WTC11 (cell line): Measurements from ENCODE around the gene WRAP53. TPM values are rescaled to one million over a fixed set of nuclear protein-coding genes. Genes with fewer than 3 reads are reported as not detected.

Experiments used
- ATAC-seq: fragments of 200-7000 bp; cut with Tn5 transposase; 2 replicates; pipeline ENCODE4 v1.10.0; 2021; ENCODE audit warnings: mild to moderate bottlenecking, moderate library complexity
- CTCF ChIA-PET: fragments of 300-600 bp; sonication (Branson Sonifier 250); formaldehyde crosslinking; loops from one replicate; lab custom pipeline; 2021; ENCODE audit warnings: antibody characterized with exemption; lab: Charles Lee
- POLR2A ChIA-PET: fragments of 350-600 bp; sonication (Branson Sonifier 250); formaldehyde crosslinking; loops from one replicate; lab custom pipeline; 2021; ENCODE audit warnings: antibody characterized with exemption; lab: Charles Lee
- DNase-seq: peaks from one replicate; pipeline ENCODE4 v3.0.0; 2021; ENCODE audit warnings: low spot score
- H3K27ac Mint-ChIP-seq: 2 replicates; pipeline ENCODE4 v1.8.0; 2021; ENCODE audit warnings: mixed read lengths
- H3K27me3 Mint-ChIP-seq: 2 replicates; pipeline ENCODE4 v1.8.0; 2021; ENCODE audit warnings: low read depth, mild to moderate bottlenecking, moderate library complexity, mixed read lengths
- H3K36me3 Mint-ChIP-seq: 2 replicates; pipeline ENCODE4 v1.8.0; 2021; ENCODE audit warnings: mixed read lengths
- H3K4me1 Mint-ChIP-seq: 2 replicates; pipeline ENCODE4 v1.8.0; 2022; ENCODE audit warnings: mixed read lengths
- H3K4me3 Mint-ChIP-seq: 2 replicates; pipeline ENCODE4 v1.8.0; 2021; ENCODE audit warnings: mild to moderate bottlenecking, moderate library complexity, mixed read lengths
- H3K9me3 Mint-ChIP-seq: 2 replicates; pipeline ENCODE4 v1.8.0; 2021; ENCODE audit warnings: mixed read lengths
- AR ChIP-seq: fragments of 250-450 bp; sonication (Bioruptor Pico); IDR thresholded peaks from 2 replicates; pipeline ENCODE4 v1.9.0; 2021; ENCODE audit warnings: mild to moderate bottlenecking
- ARID4B ChIP-seq: sonication (generic); formaldehyde crosslinking; IDR thresholded peaks from 2 replicates; pipeline ENCODE4 v1.8.0; 2023; ENCODE audit warnings: missing genetic modification reagents, mild to moderate bottlenecking, borderline replicate concordance
- CDX4 ChIP-seq: fragments of 250-450 bp; sonication (Bioruptor Pico); IDR thresholded peaks from 2 replicates; pipeline ENCODE4 v1.9.0; 2021; ENCODE audit warnings: moderate library complexity, mild to moderate bottlenecking, inconsistent platforms, borderline replicate concordance
- FOXJ3 ChIP-seq: sonication (generic); formaldehyde crosslinking; IDR thresholded peaks from 2 replicates; pipeline ENCODE4 v1.9.0; 2021; ENCODE audit warnings: missing genetic modification reagents, mild to moderate bottlenecking, borderline replicate concordance
- GABPB1 ChIP-seq: sonication (generic); formaldehyde crosslinking; IDR thresholded peaks from 2 replicates; pipeline ENCODE4 v1.8.1; 2023; ENCODE audit warnings: mild to moderate bottlenecking, missing genetic modification reagents
- IRF2 ChIP-seq: sonication (generic); formaldehyde crosslinking; IDR thresholded peaks from 2 replicates; pipeline ENCODE4 v1.8.0; 2022; ENCODE audit warnings: low read depth, missing genetic modification reagents, borderline replicate concordance
- PRDM15 ChIP-seq: sonication (generic); formaldehyde crosslinking; IDR thresholded peaks from 2 replicates; pipeline ENCODE4 v1.8.0; 2022; ENCODE audit warnings: missing genetic modification reagents
- RORB ChIP-seq: fragments of 250-450 bp; sonication (Bioruptor Pico); IDR thresholded peaks from 2 replicates; pipeline ENCODE4 v1.9.0; 2021; ENCODE audit warnings: mild to moderate bottlenecking
- SMAD4 ChIP-seq: sonication (generic); formaldehyde crosslinking; IDR thresholded peaks from 2 replicates; pipeline ENCODE4 v1.8.0; 2022; ENCODE audit warnings: mild to moderate bottlenecking, missing genetic modification reagents
- SP1 ChIP-seq: sonication (generic); formaldehyde crosslinking; conservative IDR thresholded peaks from 2 replicates; pipeline ENCODE4 v1.8.1; 2022; ENCODE audit warnings: missing genetic modification reagents
- TP53 ChIP-seq: sonication (generic); formaldehyde crosslinking; IDR thresholded peaks from 2 replicates; pipeline ENCODE4 v1.8.1; 2023; ENCODE audit warnings: mild to moderate bottlenecking, missing genetic modification reagents
- USF1 ChIP-seq: sonication (generic); formaldehyde crosslinking; IDR thresholded peaks from 2 replicates; pipeline ENCODE4 v1.8.0; 2022; ENCODE audit warnings: mild to moderate bottlenecking, missing genetic modification reagents
- ZNF219 ChIP-seq: sonication (generic); formaldehyde crosslinking; IDR thresholded peaks from 2 replicates; pipeline ENCODE4 v1.8.0; 2023; ENCODE audit warnings: missing genetic modification reagents, mild to moderate bottlenecking, borderline replicate concordance
- ZNF263 ChIP-seq: sonication (generic); formaldehyde crosslinking; IDR thresholded peaks from 2 replicates; pipeline ENCODE4 v1.8.1; 2022; ENCODE audit warnings: low read depth, mild to moderate bottlenecking, moderate library complexity, missing genetic modification reagents
- total RNA-seq: library from RNA; stranded (reverse); gene quantifications from 3 replicates; pipeline ENCODE4 v1.2.3, GENCODE V29; 2021

WRAP53 gene
- total RNA-seq, 1 experiment from 2014 or later, result 37.2 TPM

GRCh38 chr17:7684851-7685532, 3.3 kb upstream of the WRAP53 start:
- no peaks in the 10 kb centered on the region for H3K27me3 Mint-ChIP-seq
- ChIA-PET POLR2A (interaction anchor here (1.2 to 5.9 kb wide), 6 partner anchors 13 to 111 kb away, joined by 4 to 80 read pairs (median 34); partner anchors contain the start of genes ATP1B2, EFNB3 and SOX15), CTCF (interaction anchor here (0.8 to 7.0 kb wide), 8 partner anchors 18 to 123 kb away, joined by 3 to 120 read pairs (median 42); partner anchors contain the start of genes ATP1B2, DNAH2, SAT2 and SENP3)
- no peaks in the 10 kb centered on the region for H3K9me3 Mint-ChIP-seq
- peaks cover 32% of the 10 kb centered on the region for H3K4me1 Mint-ChIP-seq
- ATAC-seq (no peak), DNase-seq (no peak)
- H3K36me3 Mint-ChIP-seq, result peaks cover 15% of the 10 kb centered on the region
- no peak for TF ChIP-seq SP1 (CRISPR knock-in tag)
- TF ChIP-seq IRF2 (CRISPR knock-in tag), result no peak
- no peak for TF ChIP-seq ZNF263 (CRISPR knock-in tag)
- no peak for TF ChIP-seq FOXJ3 (CRISPR knock-in tag)
- TF ChIP-seq AR, result no peak
- TF ChIP-seq RORB, result no peak
- no peak for TF ChIP-seq CDX4 (CRISPR knock-in tag)
- TF ChIP-seq ARID4B (CRISPR knock-in tag), result no peak
- TF ChIP-seq ZNF219 (CRISPR knock-in tag), result no peak
- H3K4me3 Mint-ChIP-seq, result peak overlapping the region; percentile 88
- peak overlapping the region; percentile 100 for H3K27ac Mint-ChIP-seq

GRCh38 chr17:7685533-7686221, 2.6 kb upstream of the WRAP53 start:
- Mint-ChIP-seq H3K4me1 (peaks cover 31% of the 10 kb centered on the region), H3K9me3 (no peaks in the 10 kb centered on the region), H3K4me3 (peak overlapping the region; percentile 88), H3K27ac (peak overlapping the region; percentile 100), H3K36me3 (peaks cover 19% of the 10 kb centered on the region), H3K27me3 (no peaks in the 10 kb centered on the region)
- POLR2A ChIA-PET, result interaction anchor here (0.8 to 5.9 kb wide), 20 partner anchors 9 to 356 kb away, joined by 3 to 80 read pairs (median 15); partner anchors contain the start of genes ATP1B2, CD68, DNAH2 and EFNB3
- ATAC-seq (peak; percentile 15), DNase-seq (peak; percentile 95)
- CTCF ChIA-PET, result interaction anchor here (0.6 to 7.0 kb wide), 16 partner anchors 9 to 780 kb away, joined by 3 to 205 read pairs (median 42); partner anchors contain the start of genes ATP1B2, DNAH2, EFNB3 and FXR2
- TF ChIP-seq USF1 (CRISPR knock-in tag), result peak; percentile 40; the same call in 1 of the 2 replicates
- no peak for TF ChIP-seq TP53 (CRISPR knock-in tag)
- TF ChIP-seq PRDM15 (CRISPR knock-in tag), result no peak
- TF ChIP-seq SMAD4 (CRISPR knock-in tag), result 0 out of 2 replicates have a peak, but pooled peaks have one; percentile 25
- TF ChIP-seq ARID4B (CRISPR knock-in tag), result peak; percentile 57; the same call in 1 of the 2 replicates
- TF ChIP-seq GABPB1 (CRISPR knock-in tag), result peak; percentile 55; the same call in 1 of the 2 replicates
